Activated CD8-positive, alpha-beta T cell treated with anti-CD3 and anti-CD28 coated beads for 36 hours (primary cell): ENCODE data around the gene HABP2. TPM values are rescaled to one million over a fixed set of nuclear protein-coding genes. Genes with fewer than 3 reads are reported as not detected.

Experiments used
- ATAC-seq: fragments of 200-7000 bp; cut with Tn5 transposase; one replicate; pipeline ENCODE4 v1.10.0; 2021; ENCODE audit warnings: mild to moderate bottlenecking, moderate library complexity
- CTCF ChIA-PET: fragments of 350-600 bp; sonication (Branson Sonifier 250); formaldehyde crosslinking; loops from one replicate; lab custom pipeline; 2021; ENCODE audit warnings: antibody characterized with exemption; lab: Charles Lee
- POLR2A ChIA-PET: fragments of 350-600 bp; sonication (Branson Sonifier 250); formaldehyde crosslinking; loops from one replicate; lab custom pipeline; 2021; ENCODE audit warnings: antibody characterized with exemption; lab: Charles Lee
- DNase-seq: peaks from one replicate; pipeline ENCODE4 v3.0.0-alpha.2; 2020
- H3K27ac Mint-ChIP-seq: one replicate; pipeline ENCODE4 v1.8.0; 2021; ENCODE audit warnings: mild to moderate bottlenecking, mixed read lengths
- H3K27me3 Mint-ChIP-seq: one replicate; pipeline ENCODE4 v1.8.0; 2021; ENCODE audit warnings: mixed read lengths
- H3K36me3 Mint-ChIP-seq: one replicate; pipeline ENCODE4 v1.8.0; 2021; ENCODE audit warnings: low read depth, mixed read lengths
- H3K4me1 Mint-ChIP-seq: one replicate; pipeline ENCODE4 v1.8.0; 2021; ENCODE audit warnings: low read depth, mixed read lengths
- H3K4me3 Mint-ChIP-seq: one replicate; pipeline ENCODE4 v1.8.0; 2021; ENCODE audit warnings: mild to moderate bottlenecking, moderate library complexity, mixed read lengths
- H3K9me3 Mint-ChIP-seq: one replicate; pipeline ENCODE4 v1.8.0; 2021; ENCODE audit warnings: mixed read lengths
- CTCF ChIP-seq: fragments of 200-600 bp; IDR thresholded peaks from one replicate; pipeline ENCODE4 v1.8.0; 2022; ENCODE audit warnings: antibody characterized with exemption, mild to moderate bottlenecking
- intact Hi-C: fragments of 100-400 bp; cut with micrococcal nuclease; formaldehyde crosslinking; loops from one replicate; pipeline ENCODE4 v1.10.0; 2022
- total RNA-seq, 2 experiments: library from RNA; stranded (reverse); gene quantifications; one replicate each; pipeline ENCODE4 v1.2.3, GENCODE V29; 2021

Gene HABP2
- not detected for total RNA-seq

- DNase-seq = no peak
- Mint-ChIP-seq H3K4me3 (no peak within 1 kb of the TSS), H3K27me3 (peaks cover 16% of the 10 kb centered on the region), H3K9me3 (no peaks in the 10 kb centered on the region), H3K27ac (no peak within 1 kb of the TSS), H3K4me1 (no peaks in the 10 kb centered on the region), H3K36me3 (no peaks in the 10 kb centered on the region)
- CTCF ChIA-PET = no interaction called here
- intact Hi-C loops = no loop called here
- TF ChIP-seq CTCF = no peak
- POLR2A ChIA-PET = no interaction called here
- no peak for ATAC-seq
These were observed at the start of gene HABP2 for GRCh38 chr10:113552701-113553100. TSS of gene HABP2 (plus strand) at chr10:113553053. CDS start at chr10:113553122, 69 bp downstream.

GRCh38 chr10:113503930-113504329, 48.9 kb upstream of the HABP2 start:
- H3K4me1 Mint-ChIP-seq = no peaks in the 10 kb centered on the region

GRCh38 chr10:113504423-113504822, 48.4 kb upstream of the HABP2 start:
- ChIA-PET POLR2A (no interaction called here), CTCF (no interaction called here)
- Mint-ChIP-seq H3K4me1 (no peaks in the 10 kb centered on the region), H3K27ac (no peak overlapping the region), H3K36me3 (no peaks in the 10 kb centered on the region), H3K27me3 (peaks cover 12% of the 10 kb centered on the region), H3K9me3 (no peaks in the 10 kb centered on the region), H3K4me3 (no peak overlapping the region)
- TF ChIP-seq CTCF = no peak
- intact Hi-C loops = no loop called here
- ATAC-seq = no peak
- no peak for DNase-seq

More at GRCh38 chr10:113503930-113504329, 48.9 kb upstream of the HABP2 start:
- Mint-ChIP-seq H3K4me3 (no peak overlapping the region), H3K27ac (no peak overlapping the region), H3K36me3 (no peaks in the 10 kb centered on the region), H3K27me3 (peaks cover 11% of the 10 kb centered on the region), H3K9me3 (no peaks in the 10 kb centered on the region)
- ChIA-PET CTCF (no interaction called here), POLR2A (no interaction called here)
- no peak for TF ChIP-seq CTCF
- DNase-seq = no peak
- ATAC-seq = no peak
- intact Hi-C loops = no loop called here

GRCh38 chr10:113506476-113506875, 46.4 kb upstream of the HABP2 start:
- no peaks in the 10 kb centered on the region for H3K4me1 Mint-ChIP-seq
- no peak for ATAC-seq

GRCh38 chr10:113511419-113511818, 41.4 kb upstream of the HABP2 start:
- Mint-ChIP-seq H3K4me3 (no peak overlapping the region), H3K36me3 (no peaks in the 10 kb centered on the region), H3K9me3 (peaks cover 15% of the 10 kb centered on the region), H3K27me3 (peaks cover 14% of the 10 kb centered on the region), H3K4me1 (no peaks in the 10 kb centered on the region), H3K27ac (no peak overlapping the region)
- ChIA-PET CTCF (interaction anchor here (1.7 kb wide), 1 partner anchor 9 kb away, joined by 7 read pairs; no protein-coding TSS in a partner anchor), POLR2A (no interaction called here)
- no peak for TF ChIP-seq CTCF
- intact Hi-C loops = no loop called here
- DNase-seq = no peak
- no peak for ATAC-seq

More at GRCh38 chr10:113506476-113506875, 46.4 kb upstream of the HABP2 start:
- Mint-ChIP-seq H3K4me3 (no peak overlapping the region), H3K27me3 (peaks cover 10% of the 10 kb centered on the region), H3K36me3 (no peaks in the 10 kb centered on the region), H3K27ac (no peak overlapping the region), H3K9me3 (peaks cover 5% of the 10 kb centered on the region)
- intact Hi-C loops = no loop called here
- no peak for TF ChIP-seq CTCF
- DNase-seq = no peak
- ChIA-PET POLR2A (no interaction called here), CTCF (no interaction called here)
